B cell (primary cell): ENCODE data around the gene TEX54. TPM values are rescaled to one million over a fixed set of nuclear protein-coding genes. Genes with fewer than 3 reads are reported as not detected.

Experiments
- ATAC-seq: fragments of 200-7000 bp; cut with Tn5 transposase; one replicate; pipeline ENCODE4 v1.10.0; 2021; ENCODE audit warnings: low read depth, mild to moderate bottlenecking, moderate number of reproducible peaks, moderate library complexity
- CTCF ChIA-PET: fragments of 350-600 bp; sonication (Branson Sonifier 250); formaldehyde crosslinking; loops from one replicate; lab custom pipeline; 2021; ENCODE audit warnings: antibody characterized with exemption, inconsistent platforms; lab: Charles Lee
- POLR2A ChIA-PET: fragments of 350-600 bp; sonication (Branson Sonifier 250); formaldehyde crosslinking; loops from one replicate; lab custom pipeline; 2021; ENCODE audit warnings: antibody characterized with exemption; lab: Charles Lee
- DNase-seq: peaks from one replicate; pipeline ENCODE4 v3.0.0; 2013
- H2AFZ ChIP-seq: 2 replicates; pipeline ENCODE4 v1.6.1; 2012; ENCODE audit warnings: mild to moderate bottlenecking, low read depth, low read length; ENCODE audit not compliant: insufficient read depth, poor library complexity, severe bottlenecking
- H3K27ac ChIP-seq, 2 donors: 1 replicate in 1 of 2; 2 replicates in 1 of 2; pipeline ENCODE4 v1.5.1; 2012 to 2013; ENCODE audit warnings: low read length in 2 of 2, mild to moderate bottlenecking in 2 of 2, moderate library complexity in 1 of 2
- H3K27me3 ChIP-seq, 4 experiments: fragments of 200-600 bp in 1 of 4; sonication (generic) in 1 of 4; replicated peaks in 1 of 4; 1 replicate in 2 of 4; 2 replicates in 2 of 4; pipeline versions ENCODE4 v1.6.1 to v1.7.0; 2013 to 2016; ENCODE audit warnings: low read length in 3 of 4, mild to moderate bottlenecking in 2 of 4, mixed read lengths in 1 of 4, moderate library complexity in 1 of 4; ENCODE audit not compliant: insufficient read depth in 4 of 4, control insufficient read depth in 3 of 4; ENCODE audit errors: control extremely low read depth in 1 of 4
- H3K36me3 ChIP-seq, 2 experiments: replicated peaks in 1 of 2; 1 replicate in 1 of 2; 2 replicates in 1 of 2; pipeline versions ENCODE4 v1.6.1 to v1.7.1; 2013; ENCODE audit warnings: low read length in 1 of 2; ENCODE audit not compliant: insufficient read depth in 2 of 2, control insufficient read depth in 1 of 2; ENCODE audit errors: control extremely low read depth in 1 of 2, extremely low read depth in 1 of 2
- H3K4me1 ChIP-seq, 2 donors: fragments of 200-600 bp in 1 of 2; sonication (generic) in 1 of 2; 1 replicate in 1 of 2; 2 replicates in 1 of 2; pipeline versions ENCODE4 v1.5.1 to v1.6.1; 2013 to 2017; ENCODE audit warnings: low read length in 2 of 2; ENCODE audit not compliant: control insufficient read depth in 2 of 2, insufficient read depth in 2 of 2
- H3K4me2 ChIP-seq: replicated peaks from 2 replicates; pipeline ENCODE3; 2012; ENCODE audit warnings: mild to moderate bottlenecking, low read depth, low read length; ENCODE audit not compliant: poor library complexity, severe bottlenecking
- H3K4me3 ChIP-seq, 5 experiments: fragments of 200-600 bp in 1 of 5; sonication (generic) in 1 of 5; 1 replicate in 3 of 5; 2 replicates in 2 of 5; pipeline versions ENCODE4 v1.5.1 to v1.7.0; 2011 to 2016; ENCODE audit warnings: low read length in 4 of 5, mild to moderate bottlenecking in 4 of 5, low read depth in 2 of 5, control low read depth in 1 of 5, moderate library complexity in 1 of 5; ENCODE audit not compliant: insufficient read depth in 1 of 5; ENCODE audit errors: control extremely low read depth in 1 of 5, extremely low read depth in 1 of 5
- H3K79me2 ChIP-seq: fragments of 200-600 bp; sonication (generic); one replicate; pipeline ENCODE4 v1.6.0; 2016; ENCODE audit warnings: low read length; ENCODE audit not compliant: control insufficient read depth, insufficient read depth
- H3K9ac ChIP-seq: fragments of 200-600 bp; sonication (generic); 2 replicates; pipeline ENCODE4 v1.6.1; 2017; ENCODE audit warnings: mild to moderate bottlenecking, low read length, moderate library complexity
- H3K9me3 ChIP-seq, 3 donors: one replicate each; pipeline versions ENCODE4 v1.6.1 to v1.7.1; 2013; ENCODE audit warnings: low read length in 2 of 3; ENCODE audit not compliant: control insufficient read depth in 2 of 3, insufficient read depth in 1 of 3; ENCODE audit errors: control extremely low read depth in 1 of 3
- H4K20me1 ChIP-seq: 2 replicates; pipeline ENCODE4 v1.6.0; 2012; ENCODE audit warnings: mild to moderate bottlenecking, low read length; ENCODE audit not compliant: insufficient read depth, control insufficient read depth, poor library complexity, severe bottlenecking
- H3K27ac Mint-ChIP-seq: one replicate; pipeline ENCODE4 v1.8.0; 2021; ENCODE audit warnings: mixed read lengths
- H3K27me3 Mint-ChIP-seq: one replicate; pipeline ENCODE4 v1.8.0; 2021; ENCODE audit warnings: mixed read lengths
- H3K4me1 Mint-ChIP-seq: one replicate; pipeline ENCODE4 v1.8.0; 2021; ENCODE audit warnings: mixed read lengths
- H3K4me3 Mint-ChIP-seq: one replicate; pipeline ENCODE4 v1.8.0; 2021; ENCODE audit warnings: mixed read lengths
- H3K9me3 Mint-ChIP-seq: one replicate; pipeline ENCODE4 v1.8.0; 2022; ENCODE audit warnings: mixed read lengths; ENCODE audit not compliant: insufficient read depth
- CTCF ChIP-seq: fragments of 200-600 bp; IDR thresholded peaks from one replicate; pipeline ENCODE4 v1.8.0; 2022; ENCODE audit warnings: antibody characterized with exemption, mild to moderate bottlenecking
- EZH2 ChIP-seq: IDR thresholded peaks from 2 replicates; pipeline ENCODE4 v1.6.1; 2012; ENCODE audit warnings: borderline replicate concordance, low read depth, mild to moderate bottlenecking, moderate library complexity, low read length; ENCODE audit not compliant: insufficient read depth, poor library complexity, severe bottlenecking
- WGBS: methylation state at CpG from one replicate; pipeline ENCODE4 v1.1.5; 2013; ENCODE audit warnings: missing lambda C conversion rate; ENCODE audit not compliant: insufficient coverage; 5-methylcytosine and 5-hydroxymethylcytosine counted together
- intact Hi-C: fragments of 100-400 bp; cut with micrococcal nuclease; formaldehyde crosslinking; loops from one replicate; pipeline ENCODE4 v1.10.0; 2022
- polyA plus RNA-seq: library from polyadenylated mRNA; depleted of rRNA; stranded (reverse); fragments of >200 nt; gene quantifications from 2 replicates; pipeline ENCODE4 v1.2.3, GENCODE V29; 2012
- total RNA-seq, 2 donors: library from RNA; stranded (reverse); fragments of 120-200 nt in 1 of 2; gene quantifications; 1 replicate in 1 of 2; 2 replicates in 1 of 2; pipeline versions ENCODE4 v1.2.3 to v1.2.4, GENCODE V29; 2013 to 2022

Gene TEX54
- total and polyA plus RNA-seq, 2 donors (not counting 1 experiment from before 2014, with no cell fraction given), result 1.1 TPM; not detected in 1

- TF ChIP-seq EZH2 (no peak), CTCF (peak; percentile 97)
- H3K27ac ChIP-seq, result peak overlapping the region; percentile 68 to 78
- H3K9me3 Mint-ChIP-seq, result no peaks in the 10 kb centered on the region
- peak overlapping the region; percentile 87 for H3K9ac ChIP-seq
- H3K4me1 Mint-ChIP-seq, result peaks cover 44% of the 10 kb centered on the region
- ChIA-PET CTCF (interaction anchor here (0.6 to 7.2 kb wide), 42 partner anchors 9 to 392 kb away, joined by 3 to 101 read pairs (median 4); partner anchors contain the start of genes B3GAT3, BSCL2, EEF1G and GANAB), POLR2A (interaction anchor here (0.6 to 3.7 kb wide), 15 partner anchors 15 to 1357 kb away, joined by 3 to 60 read pairs (median 7); partner anchors contain the start of genes C11orf98, CPSF7, CSKMT and HNRNPUL2)
- no peaks in the 10 kb centered on the region for H3K9me3 ChIP-seq
- H3K79me2 ChIP-seq, result peaks cover 37% of the 10 kb centered on the region
- intact Hi-C loops, result loop anchor here (1.0 to 10.0 kb wide), 12 partner anchors 15 to 392 kb away; partner anchors contain the start of genes NXF1, POLR2G, TAF6L and TTC9C
- ATAC-seq, result peak; percentile 73
- no peaks in the 10 kb centered on the region for H3K27me3 ChIP-seq
- WGBS, result 3% methylated on average over 51 of the region's 51 CpGs
- H3K4me3 ChIP-seq, result peak overlapping the region; percentile 87 to 97 (median 94)
- H2AFZ ChIP-seq, result peak overlapping the region; percentile 83
- H3K4me2 ChIP-seq, result peak overlapping the region; percentile 81
- peaks cover 1 to 25% of the 10 kb centered on the region in 2 experiments for H3K36me3 ChIP-seq
- DNase-seq, result peak; percentile 93
- peaks cover 25 to 32% of the 10 kb centered on the region in 2 donors for H3K4me1 ChIP-seq
- peak overlapping the region; percentile 89 for H3K4me3 Mint-ChIP-seq
- peaks cover 12% of the 10 kb centered on the region for H4K20me1 ChIP-seq
- no peaks in the 10 kb centered on the region for H3K27me3 Mint-ChIP-seq
- H3K27ac Mint-ChIP-seq, result peak overlapping the region; percentile 94
Measured at GRCh38 chr11:62786318-62787004, 46.2 kb downstream of the TEX54 start.

- Histone ChIP-seq H4K20me1 (no peaks in the 10 kb centered on the region), H3K27me3 (no peaks in the 10 kb centered on the region), H3K27ac (no peak overlapping the region), H3K4me3 (no peak overlapping the region), H3K4me1 (peaks cover 8% of the 10 kb centered on the region in 2 donors), H3K9me3 (no peaks in the 10 kb centered on the region), H3K4me2 (no peak overlapping the region), H2AFZ (no peak overlapping the region), H3K36me3 (peaks cover 1 to 13% of the 10 kb centered on the region in 2 experiments), H3K9ac (no peak overlapping the region), H3K79me2 (peaks cover 7% of the 10 kb centered on the region)
- POLR2A ChIA-PET, result interaction anchor here (0.7 kb wide), 1 partner anchor 892 kb away, joined by 5 read pairs; no protein-coding TSS in a partner anchor
- WGBS, result 98% methylated on average over 5 of the region's 7 CpGs
- Mint-ChIP-seq H3K4me3 (no peak overlapping the region), H3K9me3 (no peaks in the 10 kb centered on the region), H3K27me3 (no peaks in the 10 kb centered on the region), H3K27ac (no peak overlapping the region), H3K4me1 (peaks cover 14% of the 10 kb centered on the region)
- ATAC-seq (no peak), DNase-seq (no peak)
- CTCF ChIA-PET, result interaction anchor here (7.2 kb wide), 1 partner anchor 81 kb away, joined by 101 read pairs; no protein-coding TSS in a partner anchor
- TF ChIP-seq EZH2, result no peak
- TF ChIP-seq CTCF, result no peak
- intact Hi-C loops, result loop anchor here (10.0 kb wide), 1 partner anchor 388 kb away; no protein-coding TSS in a partner anchor
Measured at GRCh38 chr11:62782753-62783152, 49.9 kb downstream of the TEX54 start.
